Measurements from ENCODE around the gene NR3C2. TPM values are rescaled to one million over a fixed set of nuclear protein-coding genes. Genes with fewer than 3 reads are reported as not detected.
A peak's percentile ranks its signal among the peaks of the same experiment; 100 is the strongest.

NR3C2 gene
- total and polyA plus RNA-seq, 12 donors = 1.1 to 19.8 (median 11.7) TPM

DNA sequence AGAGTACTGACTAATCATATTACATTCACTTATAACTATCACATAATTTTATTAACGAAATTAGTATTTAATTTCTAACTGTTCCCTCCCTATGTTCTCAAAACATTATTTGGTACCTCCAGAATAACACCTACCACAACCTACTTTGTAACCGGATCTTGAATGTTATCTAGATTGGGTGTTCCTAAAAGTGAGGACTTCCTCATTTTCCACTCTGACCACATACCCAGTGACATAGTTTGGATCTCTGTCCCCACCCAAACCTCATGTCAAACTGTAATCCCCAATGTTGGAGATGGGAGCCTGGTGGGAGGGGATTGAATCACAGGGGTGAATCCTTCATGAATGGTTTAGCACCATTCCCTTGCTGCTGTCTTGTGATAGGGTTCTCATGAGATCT is 21.8 kb downstream of the NR3C2 start:
- H3K4me3 ChIP-seq = no peak overlapping the region
- intact Hi-C loops (cut with DNase I) = no loop called here
- TF ChIP-seq, protein P1, sequence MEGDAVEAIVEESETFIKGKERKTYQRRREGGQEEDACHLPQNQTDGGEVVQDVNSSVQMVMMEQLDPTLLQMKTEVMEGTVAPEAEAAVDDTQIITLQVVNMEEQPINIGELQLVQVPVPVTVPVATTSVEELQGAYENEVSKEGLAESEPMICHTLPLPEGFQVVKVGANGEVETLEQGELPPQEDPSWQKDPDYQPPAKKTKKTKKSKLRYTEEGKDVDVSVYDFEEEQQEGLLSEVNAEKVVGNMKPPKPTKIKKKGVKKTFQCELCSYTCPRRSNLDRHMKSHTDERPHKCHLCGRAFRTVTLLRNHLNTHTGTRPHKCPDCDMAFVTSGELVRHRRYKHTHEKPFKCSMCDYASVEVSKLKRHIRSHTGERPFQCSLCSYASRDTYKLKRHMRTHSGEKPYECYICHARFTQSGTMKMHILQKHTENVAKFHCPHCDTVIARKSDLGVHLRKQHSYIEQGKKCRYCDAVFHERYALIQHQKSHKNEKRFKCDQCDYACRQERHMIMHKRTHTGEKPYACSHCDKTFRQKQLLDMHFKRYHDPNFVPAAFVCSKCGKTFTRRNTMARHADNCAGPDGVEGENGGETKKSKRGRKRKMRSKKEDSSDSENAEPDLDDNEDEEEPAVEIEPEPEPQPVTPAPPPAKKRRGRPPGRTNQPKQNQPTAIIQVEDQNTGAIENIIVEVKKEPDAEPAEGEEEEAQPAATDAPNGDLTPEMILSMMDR (IDR thresholded peaks at IDR 0.05) = no peak
- TF ChIP-seq POLR2A (IDR thresholded peaks at IDR 0.05) = no peak
- peaks cover 0 to 5% of the 10 kb centered on the region in 2 donors for H3K4me1 ChIP-seq (replicated peaks in 1 of 2)
- H3K27me3 ChIP-seq = no peaks in the 10 kb centered on the region
- no peak for DNase-seq
- no peaks in the 10 kb centered on the region for H3K36me3 ChIP-seq (replicated peaks in 1 of 2)
- no peak overlapping the region for H3K27ac ChIP-seq
- 42 to 86% (median 55%) methylated on average over 2 of the region's 2 CpGs for WGBS, 4 donors
- no peaks in the 10 kb centered on the region for H3K9me3 ChIP-seq (replicated peaks in 1 of 3)

DNA sequence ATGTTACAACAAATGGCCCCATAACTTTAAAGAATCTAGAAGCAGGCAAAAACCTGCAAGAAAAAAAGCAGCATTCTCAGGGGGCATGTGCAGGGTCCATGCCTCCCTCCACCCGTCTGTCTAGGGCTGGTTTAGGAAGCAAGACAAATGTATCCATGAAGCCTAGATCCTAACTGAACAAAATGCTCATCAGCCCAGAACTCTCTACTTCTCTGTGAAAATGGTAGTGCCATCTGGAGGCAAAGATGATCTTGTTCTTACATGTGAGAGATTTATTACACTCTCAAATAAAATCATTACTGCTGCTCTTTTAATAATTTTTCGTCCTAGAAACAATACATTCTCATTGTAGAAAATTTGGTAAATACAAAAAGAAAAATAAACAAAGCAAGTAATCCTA is 26.7 kb downstream of the NR3C2 start:
- WGBS, 4 donors = 50 to 60% (median 54%) methylated on average over 2 of the region's 2 CpGs
- no peak overlapping the region for H3K4me3 ChIP-seq
- H3K9me3 ChIP-seq (replicated peaks in 1 of 3) = no peaks in the 10 kb centered on the region
- H3K27ac ChIP-seq = no peak overlapping the region
- no peaks in the 10 kb centered on the region for H3K27me3 ChIP-seq
- TF ChIP-seq, protein P1 (IDR thresholded peaks at IDR 0.05) = peak in 3 of 6 experiments; percentile 12 to 30 (median 25)
- no peak for TF ChIP-seq POLR2A (IDR thresholded peaks at IDR 0.05)
- intact Hi-C loops (cut with DNase I) = no loop called here
- peaks cover 7 to 16% of the 10 kb centered on the region in 2 donors for H3K4me1 ChIP-seq (replicated peaks in 1 of 2)
- DNase-seq = no peak
- no peaks in the 10 kb centered on the region for H3K36me3 ChIP-seq (replicated peaks in 1 of 2)

DNA sequence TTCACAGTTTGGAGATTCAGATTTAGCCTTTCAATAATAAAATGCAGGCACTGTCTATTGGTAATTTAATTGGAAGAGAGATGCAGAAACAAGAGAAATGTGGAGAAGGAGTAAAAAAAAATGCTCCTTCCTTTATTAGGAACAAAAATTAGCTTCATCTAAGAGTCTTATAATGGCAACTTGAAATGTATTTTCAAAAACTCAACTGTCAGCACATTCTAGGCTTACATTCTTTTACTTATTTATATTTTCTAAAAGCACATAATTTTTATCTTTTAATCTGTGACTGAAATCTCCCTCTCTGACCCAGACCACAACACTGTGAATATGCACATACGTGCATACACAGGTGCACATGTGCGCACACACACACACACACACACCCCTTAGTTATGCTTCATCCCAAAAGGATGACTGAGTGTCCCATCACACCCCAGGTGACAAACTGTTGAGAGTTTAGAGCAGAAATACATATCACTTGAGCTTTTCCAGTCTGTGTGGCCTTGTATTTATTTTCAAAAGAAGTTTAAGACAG is 29.7 kb downstream of the NR3C2 start:
- Histone ChIP-seq H3K9me3 (replicated peaks in 1 of 3) (no peaks in the 10 kb centered on the region), H3K4me3 (no peak overlapping the region), H3K4me1 (replicated peaks in 1 of 2) (peaks cover 7 to 16% of the 10 kb centered on the region in 2 donors), H3K36me3 (replicated peaks in 1 of 2) (no peaks in the 10 kb centered on the region), H3K27me3 (no peaks in the 10 kb centered on the region), H3K27ac (no peak overlapping the region)
- TF ChIP-seq, protein P1 (IDR thresholded peaks at IDR 0.05) = no peak
- TF ChIP-seq POLR2A (IDR thresholded peaks at IDR 0.05) = no peak
- DNase-seq = no peak
- 64 to 91% (median 79%) methylated on average over 2 of the region's 2 CpGs for WGBS, 4 donors
- intact Hi-C loops (cut with DNase I) = no loop called here

DNA sequence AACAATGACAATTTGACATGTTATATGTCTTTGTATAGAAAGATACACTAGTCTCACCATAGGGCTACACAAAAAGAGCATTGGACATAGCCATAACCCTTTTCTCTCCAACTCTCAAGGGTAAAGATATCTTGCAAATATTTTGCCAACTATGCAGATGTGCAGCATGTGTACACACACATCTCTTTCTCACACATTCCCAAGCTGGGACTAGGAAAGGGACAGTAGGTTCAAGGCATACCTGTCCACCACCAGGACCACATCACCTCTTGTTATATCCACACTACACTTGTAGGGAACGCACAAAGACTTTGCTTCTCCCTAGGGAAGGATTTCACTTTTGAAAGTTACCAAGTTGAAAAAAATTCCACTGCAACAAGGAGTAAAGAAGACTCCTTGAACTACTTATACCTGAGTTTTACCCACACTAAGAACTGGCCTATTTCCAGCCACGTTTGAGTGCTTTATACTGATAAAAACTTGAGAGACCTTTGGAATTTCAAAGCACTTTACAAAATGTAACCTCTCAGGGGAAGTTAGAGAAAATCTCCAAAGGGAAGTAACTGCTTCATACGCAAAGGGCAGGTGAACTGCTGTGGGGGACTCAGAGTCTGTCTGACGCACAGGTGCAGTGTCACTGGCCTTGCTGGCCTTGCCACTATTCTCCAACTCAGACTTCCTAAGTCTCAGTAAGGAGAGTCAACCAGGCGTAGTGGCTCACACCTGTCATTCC is 36.9 kb downstream of the NR3C2 start:
- H3K4me3 ChIP-seq = no peak overlapping the region
- TF ChIP-seq, protein P1 (IDR thresholded peaks at IDR 0.05) = no peak
- TF ChIP-seq POLR2A (IDR thresholded peaks at IDR 0.05) = no peak
- intact Hi-C loops (cut with DNase I) = no loop called here
- no peak for DNase-seq
- H3K36me3 ChIP-seq (replicated peaks in 1 of 2) = no peaks in the 10 kb centered on the region
- H3K4me1 ChIP-seq (replicated peaks in 1 of 2) = no peaks in the 10 kb centered on the region
- no peaks in the 10 kb centered on the region for H3K9me3 ChIP-seq (replicated peaks in 1 of 3)
- H3K27me3 ChIP-seq = no peaks in the 10 kb centered on the region
- WGBS, 4 donors = 85 to 91% (median 89%) methylated on average over 5 of the region's 5 CpGs
- H3K27ac ChIP-seq = no peak overlapping the region

All from adrenal gland (tissue), 12 donors.